NCI-H1105 (cell line): ENCODE results near the gene CCDC88C.
A peak's percentile ranks its signal among the peaks of the same experiment; 100 is the strongest.
"Not testable (repeated sequence)": the region's sequence is repeated elsewhere in the genome, so short reads cannot be mapped to it uniquely, and the experiment has no call there.

Experiments
- DNase-seq: peaks from one replicate; lab custom pipeline; 2025; lab: John Stamatoyannopoulos, UW

The CCDC88C gene

DNA sequence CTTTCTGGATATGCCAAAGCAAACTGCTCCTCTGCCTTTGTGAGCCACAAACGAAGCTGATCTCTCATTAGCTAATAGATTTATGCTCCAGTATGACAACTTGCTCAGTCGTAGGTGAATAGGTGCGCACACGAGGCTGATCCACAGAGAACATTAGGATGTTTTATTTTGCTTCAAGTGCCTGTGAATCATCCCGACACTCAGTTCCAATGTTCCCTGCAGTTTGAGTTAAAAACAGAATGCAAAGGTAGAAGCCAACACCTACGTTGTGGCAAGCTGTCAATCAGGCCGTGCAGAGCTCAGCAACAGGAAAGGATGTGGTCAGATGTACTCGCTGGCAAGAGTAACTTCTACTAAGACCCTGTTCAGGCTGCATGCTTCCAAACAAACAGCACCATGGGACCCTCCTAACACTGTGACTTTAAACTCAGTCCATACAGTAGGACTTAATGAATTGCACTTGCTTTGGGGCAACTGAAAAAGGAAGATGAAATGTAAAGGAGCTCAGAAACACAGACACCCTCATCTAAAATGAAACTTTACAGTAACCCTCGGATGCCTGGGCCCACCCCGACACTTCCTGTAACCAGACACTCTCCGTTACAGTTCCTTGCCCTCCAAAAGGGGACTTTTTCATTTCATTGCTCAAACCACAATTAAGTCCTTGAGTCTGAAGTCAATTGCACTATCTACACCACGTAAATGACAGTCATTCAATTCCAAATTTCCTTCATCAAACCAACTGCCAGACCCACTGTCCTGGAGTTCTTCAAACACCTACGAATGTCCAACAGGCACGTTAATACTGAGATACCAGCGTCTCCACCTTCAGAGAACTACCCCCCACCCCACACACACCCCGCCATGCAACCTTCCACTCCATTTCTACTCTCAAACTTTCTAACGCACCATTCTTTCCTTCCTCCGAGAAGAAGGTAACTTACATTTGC lies 1.6 kb downstream of the CCDC88C start:
- peak; percentile 30 for DNase-seq

DNA sequence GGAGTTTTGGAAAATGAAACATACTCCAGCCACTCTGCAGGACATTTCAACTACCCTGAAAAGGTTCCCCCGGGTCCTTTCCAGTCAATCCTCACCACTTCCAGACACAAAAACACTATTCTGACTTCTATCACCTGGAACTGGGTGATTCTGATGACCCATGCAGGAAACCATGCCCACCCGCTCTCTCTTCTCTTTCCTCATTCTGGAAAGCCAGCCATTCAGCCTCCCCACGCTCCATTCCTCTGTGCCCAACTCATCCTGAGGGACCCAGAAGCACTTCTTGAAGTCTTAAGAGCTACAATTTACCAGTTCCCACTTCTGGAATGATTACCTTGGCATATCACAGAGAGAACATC lies 3.2 kb downstream of the CCDC88C start:
- DNase-seq = no peak

DNA sequence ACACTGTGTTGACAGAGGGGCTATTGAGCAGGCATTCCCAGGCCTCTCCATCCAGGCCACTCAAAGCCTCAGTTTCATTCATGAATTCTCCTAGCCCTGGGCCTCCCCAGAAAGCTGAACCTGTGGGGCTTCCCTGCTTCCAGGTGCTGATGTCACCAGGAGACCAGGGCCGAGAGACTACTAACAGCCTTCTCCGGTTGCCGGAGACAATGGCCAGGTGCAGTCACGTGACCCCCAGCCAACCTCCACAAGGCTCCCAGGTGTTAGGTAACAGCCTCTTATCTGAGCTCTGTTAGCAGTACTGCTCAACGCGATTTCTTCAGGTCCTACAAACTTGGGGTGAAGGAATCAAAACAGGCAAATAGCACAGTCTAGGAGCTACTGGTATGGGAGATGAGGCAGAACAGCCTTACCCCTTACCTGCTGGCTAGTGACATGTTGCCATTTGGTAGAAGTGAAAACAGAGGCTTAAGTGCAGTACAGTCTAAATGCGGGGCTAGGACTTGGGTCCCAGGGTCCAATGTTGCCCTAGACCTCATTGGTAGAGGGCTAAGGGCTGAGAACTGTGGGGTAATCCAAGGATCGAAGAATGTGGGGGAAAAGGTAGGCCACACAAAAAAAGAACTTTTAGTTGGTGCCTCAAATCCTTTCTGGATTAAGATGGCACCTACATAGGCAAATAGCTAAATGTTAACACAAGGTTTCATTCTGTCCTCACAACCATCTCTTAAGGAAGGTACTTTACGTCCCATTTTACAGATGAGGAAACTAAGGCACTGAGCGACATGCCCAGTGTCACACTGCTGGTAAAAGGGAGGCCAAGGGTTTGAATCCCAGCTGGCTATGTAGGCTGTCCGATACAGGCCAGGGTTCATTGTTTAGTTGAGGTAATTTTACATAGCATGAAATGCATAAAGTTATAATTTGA lies 3.8 kb downstream of the CCDC88C start:
- peak; percentile 91 for DNase-seq

DNA sequence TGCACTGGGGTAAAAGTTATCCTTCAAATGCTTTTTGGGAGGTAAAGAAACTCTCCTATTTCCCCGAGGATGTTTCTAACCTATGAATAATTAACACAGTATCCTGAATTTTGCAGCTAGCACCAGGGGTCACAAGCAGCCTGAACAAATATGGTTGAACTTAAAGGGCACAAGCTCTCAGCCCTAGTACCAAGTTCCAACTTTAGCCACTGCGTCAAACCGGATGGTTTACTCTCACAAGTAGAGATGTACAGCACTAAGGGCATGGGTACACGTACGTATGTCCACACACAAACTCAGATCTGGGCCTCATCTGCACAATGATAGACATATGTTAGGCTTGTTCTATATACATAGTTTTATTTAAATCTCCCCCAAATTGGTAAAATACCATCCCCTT lies 4.7 kb downstream of the CCDC88C start:
- DNase-seq = no peak

DNA sequence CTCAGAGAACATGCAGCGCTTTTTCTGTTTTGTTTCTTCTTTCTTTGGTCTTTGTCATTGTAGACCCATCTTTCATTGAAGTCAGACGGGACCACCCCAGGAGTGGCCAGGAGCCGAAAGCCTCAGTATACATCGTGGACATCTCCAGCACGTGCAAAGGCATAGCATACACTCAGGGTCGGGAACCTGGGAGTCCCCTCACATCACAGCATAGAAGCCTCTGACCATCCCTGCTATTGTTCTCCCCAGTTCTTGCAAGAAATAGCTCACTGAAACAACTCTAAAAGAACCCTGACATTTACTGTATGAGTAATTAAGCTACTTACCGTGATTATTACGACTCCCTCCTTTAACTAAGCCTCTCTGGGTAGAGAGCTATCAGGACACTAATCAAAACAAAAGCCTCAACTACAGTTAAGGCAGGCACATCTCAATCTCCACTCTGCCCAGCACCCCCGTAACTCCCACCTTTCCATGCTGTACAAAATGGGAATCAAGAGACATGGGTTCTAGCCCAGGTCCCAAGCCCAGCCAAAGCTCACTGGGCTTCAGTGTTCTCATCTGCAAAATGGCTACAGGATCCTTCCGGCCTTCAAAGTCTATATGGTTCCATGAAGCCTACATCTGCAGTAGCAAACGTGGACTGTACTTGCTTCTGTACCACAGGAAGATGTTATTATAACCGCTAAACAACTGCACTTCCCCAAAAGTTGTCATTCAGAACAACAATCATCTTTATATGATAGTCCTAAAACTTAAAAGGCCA lies 6.7 kb downstream of the CCDC88C start:
- no peak for DNase-seq

DNA sequence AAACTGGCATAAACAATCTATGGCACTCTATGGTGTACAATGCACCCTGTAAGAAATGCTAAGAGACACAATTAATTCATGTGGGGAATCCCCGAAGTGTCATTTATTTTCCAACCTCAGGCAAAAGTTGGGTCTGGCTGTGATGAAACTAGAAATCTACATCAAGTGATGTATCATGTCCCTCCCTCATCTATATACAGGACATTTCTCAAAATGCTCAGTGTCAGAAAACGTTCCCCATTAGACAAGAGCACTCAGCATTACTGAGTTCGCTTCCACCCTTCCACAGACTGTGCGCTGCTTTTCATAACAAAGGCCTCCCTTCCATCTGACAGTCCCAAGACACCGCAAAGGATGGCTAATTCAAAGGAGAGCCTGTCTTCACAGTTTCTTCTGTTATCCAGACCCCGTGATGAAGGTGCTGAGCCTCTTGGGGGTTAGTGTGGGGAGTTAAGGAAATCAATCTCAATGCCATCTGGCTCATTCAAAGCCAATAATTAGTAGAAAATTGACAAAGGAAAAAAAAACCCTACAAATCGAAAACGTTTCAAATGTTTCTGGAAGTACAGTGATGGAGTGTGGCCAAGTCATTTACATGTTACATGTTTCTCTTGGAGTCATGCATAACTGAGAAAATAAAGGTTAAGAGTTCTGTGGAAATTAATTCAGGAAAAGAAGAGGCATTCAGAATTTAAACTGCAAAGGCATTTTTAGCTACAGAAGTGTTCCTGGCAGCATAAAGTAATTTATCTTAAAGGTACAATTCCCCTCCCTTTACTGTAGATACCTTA lies 7.5 kb downstream of the CCDC88C start:
- no peak for DNase-seq

DNA sequence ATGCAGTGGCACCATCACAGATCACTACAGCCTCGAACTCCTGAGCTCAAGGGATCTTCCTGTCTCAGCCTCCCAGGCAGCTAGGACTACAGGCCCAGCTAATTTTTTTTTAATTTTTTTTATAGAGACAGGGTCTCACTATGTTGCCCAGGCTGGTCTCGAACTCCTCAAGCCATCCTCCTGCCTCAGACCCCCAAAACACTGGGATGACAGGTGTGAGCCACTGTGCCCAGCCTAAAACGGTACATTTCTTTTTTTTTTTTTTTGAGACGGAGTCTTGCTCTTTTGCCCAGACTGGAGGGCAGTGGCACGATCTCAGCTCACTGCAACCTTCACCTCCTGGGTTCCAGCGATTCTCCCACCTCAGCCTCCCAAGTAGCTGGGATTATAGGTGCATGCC lies 8.4 kb downstream of the CCDC88C start:
- DNase-seq = not testable (repeated sequence)

DNA sequence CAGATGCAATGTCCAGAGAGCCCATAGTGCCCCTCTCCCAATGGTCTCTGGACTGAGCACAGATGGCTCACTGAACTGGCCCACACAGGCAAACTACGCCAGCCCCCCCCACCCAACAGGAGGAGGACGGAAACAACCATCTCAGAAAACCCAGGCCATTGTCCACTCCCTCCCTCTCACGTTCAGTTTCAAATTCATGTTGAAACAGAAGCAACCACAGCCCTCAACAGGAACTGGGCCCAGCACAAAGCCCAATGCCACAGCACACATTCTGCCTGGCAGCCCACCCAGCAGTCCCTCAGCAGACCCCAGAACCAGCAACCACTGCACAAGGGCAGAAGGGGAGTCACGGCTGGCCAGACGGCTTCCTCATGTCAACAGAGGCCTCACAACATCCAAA lies 10.6 kb downstream of the CCDC88C start:
- no peak for DNase-seq

DNA sequence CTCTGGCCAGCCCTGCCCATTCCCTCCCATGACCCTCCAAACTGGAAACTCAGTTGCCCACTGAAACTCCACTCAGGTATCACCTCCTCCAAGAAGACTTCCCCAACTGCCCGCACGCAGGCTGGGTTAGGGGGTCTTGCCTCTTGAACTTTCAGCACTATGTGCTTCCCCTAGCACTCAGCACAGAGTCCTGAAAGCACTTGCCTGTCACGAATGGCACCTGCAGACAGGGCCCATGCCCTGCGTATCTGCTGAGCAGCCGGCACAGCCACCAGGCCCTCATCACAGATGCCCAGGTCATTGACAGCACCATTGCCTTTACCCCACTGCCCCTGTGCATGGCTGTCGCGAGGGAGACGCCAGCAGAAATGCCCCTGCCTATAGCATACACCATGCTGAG lies 11.2 kb downstream of the CCDC88C start:
- no peak for DNase-seq

DNA sequence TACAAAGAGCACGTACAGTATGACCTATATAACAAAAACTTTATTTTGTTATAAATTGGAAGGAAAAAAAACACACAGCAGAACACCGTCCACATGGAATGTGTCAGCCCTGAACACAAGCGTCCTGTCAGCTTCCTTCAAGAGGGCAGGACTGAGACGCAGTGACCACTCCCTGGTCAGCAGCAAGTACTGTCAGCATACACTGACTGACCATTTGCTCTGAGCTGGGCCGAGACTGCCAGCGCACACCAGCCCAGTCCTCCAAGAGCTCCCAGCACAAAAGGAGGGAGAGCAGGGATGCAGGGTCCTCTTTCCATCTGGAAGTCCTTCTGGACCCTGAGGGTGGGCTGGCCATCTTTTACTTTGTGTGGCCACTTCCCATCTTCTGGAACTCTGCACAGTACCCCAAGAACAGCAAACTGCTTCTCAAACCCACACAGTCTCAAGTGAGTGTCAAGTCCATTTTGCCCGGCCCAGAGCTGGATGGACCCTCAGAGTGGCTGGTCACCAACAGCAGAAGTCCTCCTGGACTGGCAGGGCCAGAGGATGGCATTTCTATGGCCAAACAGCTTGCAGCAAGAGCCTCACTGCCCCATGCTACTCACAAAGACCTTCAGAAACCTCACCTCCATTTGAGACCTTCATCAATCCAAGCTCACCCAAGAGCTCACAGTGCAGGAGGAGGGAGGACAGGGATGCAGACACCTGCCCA lies 11.7 kb downstream of the CCDC88C start:
- no peak for DNase-seq

DNA sequence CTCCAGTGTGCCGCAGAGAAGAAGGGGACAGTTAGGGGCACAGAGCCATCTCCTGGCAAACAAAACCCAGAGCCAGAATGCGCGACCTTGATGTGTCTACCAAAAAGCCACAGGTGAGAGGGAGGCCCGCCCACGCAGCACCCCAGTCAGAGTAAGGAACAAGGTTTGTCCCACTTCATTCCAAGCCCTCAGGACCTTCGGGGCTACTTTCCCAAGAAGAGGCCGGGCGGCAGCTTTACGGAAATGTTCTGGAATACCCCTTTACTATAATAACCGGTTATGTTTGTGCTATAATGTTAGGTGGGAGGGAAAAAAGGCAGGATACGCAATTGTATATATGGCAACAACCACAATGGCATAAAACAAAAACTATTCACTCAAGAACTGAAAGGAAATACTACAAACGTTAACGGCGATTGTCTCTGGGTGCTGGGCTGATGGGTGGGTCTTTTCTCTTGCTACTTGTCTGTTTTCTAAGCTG lies 12.3 kb downstream of the CCDC88C start:
- DNase-seq = no peak

DNA sequence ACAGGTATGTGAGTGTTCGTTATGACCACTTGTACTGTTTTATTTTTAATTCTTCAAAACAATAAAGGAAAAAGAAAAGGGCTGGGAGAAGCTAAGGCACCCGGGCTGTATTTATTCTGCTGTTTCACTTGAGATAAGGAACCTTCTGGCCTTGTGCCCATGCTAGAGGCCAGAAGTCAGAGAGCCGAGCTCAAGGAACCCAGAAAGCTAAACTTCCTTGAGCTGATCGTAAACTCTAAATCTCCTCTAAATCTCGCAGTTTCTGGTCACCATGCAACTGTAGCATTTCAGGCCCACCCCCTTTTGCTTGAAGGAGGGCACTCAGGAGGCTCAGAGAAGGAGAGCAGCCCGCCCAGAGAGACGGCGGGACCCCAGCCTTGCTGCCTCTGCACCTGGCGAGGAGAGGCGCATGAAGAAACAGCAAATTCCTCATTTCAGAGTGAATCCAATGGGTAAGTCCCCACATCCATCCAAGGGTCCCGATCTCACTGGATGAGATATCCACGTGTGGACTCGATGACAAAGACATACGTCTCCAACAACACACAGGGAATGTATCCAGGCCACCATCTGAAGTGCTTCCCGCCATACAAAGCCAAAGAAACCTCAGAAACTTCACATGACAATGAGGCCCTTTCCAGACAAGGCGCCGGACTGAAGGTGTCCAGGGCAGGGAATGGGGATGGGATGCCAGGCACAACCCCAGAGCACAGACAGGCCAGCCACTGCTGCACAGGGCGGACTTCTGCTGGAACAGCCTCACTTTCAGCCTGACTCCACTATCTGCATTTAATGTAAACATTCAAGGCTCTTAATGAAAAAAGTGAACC lies 14.6 kb downstream of the CCDC88C start:
- no peak for DNase-seq

DNA sequence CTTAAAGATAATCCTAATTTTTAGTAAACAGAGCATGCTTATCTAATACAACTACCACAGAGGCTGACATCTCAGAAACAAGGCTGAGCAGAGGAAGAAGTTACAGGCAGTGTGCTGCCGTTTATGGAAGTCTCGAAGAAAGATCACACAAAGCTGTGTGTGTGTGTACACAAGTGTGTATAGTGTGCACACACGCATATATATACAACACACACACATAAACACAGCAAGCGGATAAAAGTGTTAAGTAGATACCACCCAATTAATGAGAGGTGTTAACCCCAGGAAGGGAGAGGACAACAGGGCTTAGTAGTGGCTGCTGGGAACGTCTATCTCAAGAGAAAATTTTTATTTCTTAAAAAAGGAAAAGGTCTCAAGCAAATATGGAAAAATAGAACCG lies 15.3 kb downstream of the CCDC88C start:
- no peak for DNase-seq

DNA sequence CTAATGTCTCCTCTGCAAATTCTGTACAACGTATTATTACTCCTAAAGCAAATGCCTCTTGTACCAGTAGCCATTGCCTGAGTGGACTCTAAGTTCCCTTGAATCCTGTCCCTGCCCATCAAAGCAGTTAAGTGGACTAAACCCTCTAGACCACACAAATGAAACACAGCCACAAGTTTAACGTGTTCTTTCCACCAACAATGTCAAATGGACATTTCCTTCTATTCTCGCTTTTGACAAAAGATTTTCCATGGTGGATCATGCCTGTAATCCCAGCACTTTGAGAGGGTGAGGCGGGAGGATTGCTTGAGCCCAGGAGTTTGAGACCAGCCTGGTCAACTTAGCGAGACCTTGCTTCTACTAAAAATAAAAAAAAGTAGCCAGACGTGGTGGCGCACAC lies 15.9 kb downstream of the CCDC88C start:
- DNase-seq = no peak

DNA sequence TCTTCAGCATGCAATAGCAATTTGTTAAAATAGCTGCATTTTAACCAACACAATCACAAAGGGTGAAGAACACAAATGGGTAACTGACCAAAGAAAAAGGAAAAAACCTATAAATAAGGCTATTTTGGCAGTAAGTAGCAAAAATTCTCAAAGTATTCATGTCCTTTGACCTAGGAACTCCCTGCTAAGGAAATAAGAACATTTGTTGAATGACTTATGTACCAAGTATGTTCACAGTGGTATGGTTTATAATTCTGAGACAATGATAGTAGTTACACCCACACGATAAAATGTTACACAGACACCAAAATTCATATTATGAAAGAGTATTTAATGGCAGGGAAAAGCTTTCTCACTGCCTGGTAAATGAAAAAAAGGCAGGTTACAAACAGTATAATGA lies 16.9 kb downstream of the CCDC88C start:
- no peak for DNase-seq

DNA sequence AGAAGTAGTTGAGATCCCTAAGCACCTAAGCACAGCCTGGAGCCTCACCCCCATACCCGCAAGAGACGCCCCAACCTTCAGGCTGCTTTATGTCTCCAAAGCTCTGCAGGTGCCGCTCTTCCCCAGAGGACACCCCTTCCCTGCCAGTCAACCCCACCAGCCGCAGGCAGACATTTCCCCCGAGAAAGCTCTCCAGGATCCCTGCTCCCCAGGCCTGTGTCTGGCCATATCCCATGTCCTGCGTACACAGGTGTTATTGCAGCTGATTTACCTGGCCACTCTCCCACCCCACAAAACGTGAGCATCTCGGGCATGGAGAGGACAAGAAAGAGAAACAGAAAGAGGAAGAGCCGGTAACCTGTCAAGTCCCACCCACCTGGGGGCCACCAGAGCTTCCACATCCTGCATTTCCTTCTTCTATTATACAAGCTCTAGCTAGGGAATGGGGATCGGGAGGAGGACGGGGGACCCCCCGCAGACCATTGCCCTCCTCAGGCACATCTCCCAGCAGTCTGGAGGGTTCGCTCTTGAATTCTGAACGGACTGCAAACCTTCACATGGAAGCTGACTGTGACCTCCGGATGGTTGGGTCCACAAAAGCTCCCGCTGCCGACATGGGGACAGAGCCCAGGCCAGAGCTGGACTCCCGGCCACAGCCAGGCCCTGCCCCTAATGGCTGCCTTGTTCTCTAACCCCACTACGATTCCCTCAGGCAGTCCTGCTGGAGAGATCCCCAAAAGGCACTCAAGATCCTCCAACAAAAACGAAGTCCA lies 17.6 kb downstream of the CCDC88C start:
- DNase-seq = no peak

DNA sequence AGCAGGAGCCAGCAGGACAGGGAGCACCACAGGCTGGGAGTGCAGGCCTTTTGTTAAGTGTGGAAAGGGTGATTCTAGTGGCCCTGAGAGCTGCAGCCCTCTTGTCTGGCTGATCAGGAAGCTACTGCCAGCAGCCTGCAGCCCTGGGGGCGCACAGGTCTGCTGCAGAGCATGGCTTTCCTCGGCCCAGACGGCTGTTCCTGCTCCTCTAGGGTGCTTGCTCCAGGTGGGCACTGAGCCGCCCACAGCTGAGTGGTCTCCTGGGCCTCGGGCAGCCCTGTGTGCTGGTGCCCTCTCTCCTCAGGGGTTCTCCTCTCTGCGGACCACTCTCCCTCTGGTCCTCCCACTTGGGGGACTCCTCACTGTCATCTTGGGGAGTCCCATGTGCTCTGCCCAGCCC lies 18.9 kb downstream of the CCDC88C start:
- no peak for DNase-seq

DNA sequence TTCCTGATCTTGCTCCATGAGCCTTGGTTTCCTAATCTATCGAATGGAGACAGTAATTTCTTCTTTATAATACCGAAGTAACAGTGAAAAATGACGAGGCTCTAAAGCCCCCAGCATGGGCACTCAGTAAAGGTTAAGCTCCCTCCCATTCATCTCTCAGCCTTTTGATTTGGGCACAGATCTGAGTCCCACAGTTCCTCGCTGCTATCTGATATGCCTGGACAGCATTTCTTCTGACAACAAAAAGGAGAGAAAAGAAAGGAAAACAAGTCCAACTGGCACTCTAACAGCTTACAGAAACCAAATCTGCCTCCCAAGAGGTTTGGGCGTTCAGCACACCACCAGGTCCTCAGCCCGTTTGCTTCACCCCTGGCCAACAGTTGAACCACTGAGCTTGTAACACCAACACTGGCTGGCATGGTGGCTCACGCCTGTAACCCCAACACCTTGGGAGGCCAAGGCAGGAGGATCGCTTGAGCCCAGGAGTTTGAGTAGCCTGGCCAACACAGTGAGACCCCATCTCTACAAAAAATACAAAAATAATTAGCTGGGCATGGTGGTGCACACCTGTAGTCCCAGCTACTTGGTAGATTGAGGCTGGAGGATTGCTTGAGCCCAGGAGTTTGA lies 19.5 kb downstream of the CCDC88C start:
- DNase-seq = no peak
